LHCN-M2 (cell line): ENCODE results near the gene SNX9. TPM values are rescaled to one million over a fixed set of nuclear protein-coding genes. Genes with fewer than 3 reads are reported as not detected.
"Not testable (repeated sequence)": the region's sequence is repeated elsewhere in the genome, so short reads cannot be mapped to it uniquely, and the experiment has no call there.

Experiments used
- DNase-seq: peaks from one replicate; pipeline ENCODE4 v3.0.0-alpha.2; 2012; ENCODE audit warnings: low read depth
- total RNA-seq: library from RNA; depleted of rRNA; stranded (reverse); fragments of >200 nt; gene quantifications from 2 replicates; pipeline ENCODE4 v1.2.3, GENCODE V29; 2014

Gene SNX9
- total RNA-seq, 1 experiment from 2014 or later: 15.6 TPM

DNA sequence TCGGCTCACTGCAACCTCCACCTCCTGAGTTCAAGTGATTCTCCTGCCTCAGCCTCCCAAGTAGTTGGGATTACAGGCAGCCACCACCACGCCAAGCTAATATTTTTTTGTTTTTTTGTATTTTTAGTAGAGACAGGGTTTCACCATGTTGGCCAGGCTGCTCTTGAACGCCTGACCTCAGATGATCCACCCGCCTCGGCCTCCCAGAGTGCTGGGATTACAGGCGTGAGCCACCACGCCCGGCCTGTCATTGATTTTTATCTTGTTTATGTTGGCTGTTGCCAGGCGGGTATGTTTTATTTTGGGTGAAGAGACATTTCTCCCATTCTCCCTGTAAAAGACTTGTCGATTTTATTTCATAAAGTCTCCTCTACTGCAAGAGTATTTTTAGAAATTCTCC lies 32.8 kb downstream of the SNX9 start:
- DNase-seq: not testable (repeated sequence)

DNA sequence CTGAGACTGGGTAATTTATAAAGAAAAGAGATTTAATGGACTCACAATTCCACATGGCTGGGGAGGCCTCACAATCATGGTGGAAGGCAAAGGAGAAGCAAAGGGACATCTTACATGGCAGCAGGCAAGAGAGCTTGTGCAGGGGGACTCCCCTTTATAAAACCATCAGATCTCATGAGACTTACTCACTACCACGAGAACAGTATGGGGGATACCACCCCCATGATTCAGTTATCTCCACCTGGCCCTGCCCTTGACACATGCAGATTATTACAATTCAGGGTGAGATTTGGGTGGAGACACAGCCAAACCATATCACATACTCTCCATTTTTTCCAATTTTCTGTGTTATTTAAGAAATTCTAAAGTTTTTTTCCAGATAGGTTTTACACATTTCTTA lies 35.6 kb downstream of the SNX9 start:
- DNase-seq: not testable (repeated sequence)

- DNase-seq: no peak
Measured at GRCh38 chr6:157859775-157860504, 36.9 kb downstream of the SNX9 start.

DNA sequence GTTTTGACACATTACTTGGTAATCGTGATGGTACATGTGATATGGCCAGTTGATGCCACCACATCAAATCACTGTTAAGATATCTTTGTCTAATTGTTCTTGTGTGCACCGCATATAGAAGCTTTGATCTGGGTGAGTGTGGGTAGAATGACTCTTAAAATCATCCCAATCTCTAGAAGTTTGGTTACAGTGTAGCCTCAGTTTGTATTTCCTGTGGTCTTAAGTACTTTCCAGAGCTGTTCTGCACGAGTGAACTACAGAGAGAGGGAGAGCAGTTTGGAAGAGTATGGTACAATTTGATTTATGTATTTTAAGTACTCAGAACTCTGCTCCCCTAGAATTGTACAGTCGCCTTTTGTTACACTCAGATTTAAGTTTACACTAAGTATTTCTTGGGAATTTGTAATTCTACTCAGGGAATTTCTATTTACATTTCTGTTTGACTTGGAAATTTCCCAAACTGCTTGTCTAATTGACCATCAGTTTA lies 37.5 kb downstream of the SNX9 start:
- no peak for DNase-seq

DNA sequence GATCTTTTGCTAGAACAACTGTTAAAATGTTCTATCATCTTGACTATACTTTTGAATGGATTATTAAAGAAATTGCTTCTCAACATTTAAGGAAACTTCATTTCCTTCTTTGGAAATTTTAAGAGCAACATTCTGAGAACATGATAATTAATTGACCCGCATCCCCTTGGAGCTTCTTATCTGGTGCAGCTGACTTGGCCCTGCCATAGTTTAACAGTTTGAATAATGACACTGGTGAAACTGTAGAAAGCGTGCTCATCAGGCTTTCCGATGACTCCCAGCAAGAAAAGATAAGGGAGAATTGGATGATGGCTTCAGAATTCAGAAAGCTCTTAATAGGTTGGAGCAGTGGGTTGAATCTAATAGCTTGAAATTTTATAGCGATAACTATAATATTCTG lies 38.1 kb downstream of the SNX9 start:
- DNase-seq: no peak

GRCh38 chr6:157861814-157862213 lies 38.8 kb downstream of the SNX9 start:
- peak; percentile 44 for DNase-seq

DNA sequence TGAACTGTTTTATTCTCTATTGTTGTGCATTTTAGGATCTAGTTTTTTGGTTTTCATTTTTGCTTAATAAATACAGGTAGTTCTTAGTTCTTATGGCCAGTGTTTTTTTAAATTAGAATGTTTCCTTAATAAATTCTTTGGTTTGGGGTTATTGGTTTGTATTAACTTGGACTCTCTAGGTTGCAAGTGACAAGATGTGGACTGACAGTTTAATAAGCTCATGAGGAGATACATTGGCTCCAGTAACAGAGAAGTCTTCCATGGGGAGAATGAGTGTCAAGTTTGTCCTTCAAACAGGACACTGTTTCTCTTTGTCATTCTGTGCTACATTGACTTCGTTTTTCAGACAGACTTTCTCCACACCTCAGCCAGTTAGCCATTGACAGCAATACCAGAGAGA lies 39.7 kb downstream of the SNX9 start:
- DNase-seq: no peak

- no peak for DNase-seq
Measured at GRCh38 chr6:157864185-157864761, 41.2 kb downstream of the SNX9 start.

DNA sequence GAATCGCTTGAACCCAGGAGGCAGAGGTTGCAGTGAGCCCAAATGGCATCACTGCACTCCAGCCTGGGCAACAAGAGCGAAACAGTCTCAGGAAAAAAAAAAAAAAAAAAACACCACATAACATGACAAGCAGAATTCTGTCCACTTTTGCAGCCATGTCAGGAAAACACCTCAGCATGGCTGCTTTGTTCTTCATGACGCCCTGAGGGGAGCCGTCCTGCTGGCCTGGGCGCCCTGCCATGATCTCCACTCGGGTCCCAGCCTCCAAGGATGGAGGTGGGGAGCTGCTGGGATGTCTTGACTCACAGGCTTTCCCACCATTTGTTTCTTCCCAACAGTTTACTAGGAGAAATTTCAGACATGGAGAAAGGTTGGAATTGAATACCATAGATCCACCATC lies 42.2 kb downstream of the SNX9 start:
- DNase-seq: no peak

GRCh38 chr6:157867155-157867559 lies 44.1 kb downstream of the SNX9 start:
- peak; percentile 45 for DNase-seq

- no peak for DNase-seq
Measured at GRCh38 chr6:157867981-157868380, 44.9 kb downstream of the SNX9 start.

- no peak for DNase-seq
Measured at GRCh38 chr6:157868835-157869234, 45.8 kb downstream of the SNX9 start.

DNA sequence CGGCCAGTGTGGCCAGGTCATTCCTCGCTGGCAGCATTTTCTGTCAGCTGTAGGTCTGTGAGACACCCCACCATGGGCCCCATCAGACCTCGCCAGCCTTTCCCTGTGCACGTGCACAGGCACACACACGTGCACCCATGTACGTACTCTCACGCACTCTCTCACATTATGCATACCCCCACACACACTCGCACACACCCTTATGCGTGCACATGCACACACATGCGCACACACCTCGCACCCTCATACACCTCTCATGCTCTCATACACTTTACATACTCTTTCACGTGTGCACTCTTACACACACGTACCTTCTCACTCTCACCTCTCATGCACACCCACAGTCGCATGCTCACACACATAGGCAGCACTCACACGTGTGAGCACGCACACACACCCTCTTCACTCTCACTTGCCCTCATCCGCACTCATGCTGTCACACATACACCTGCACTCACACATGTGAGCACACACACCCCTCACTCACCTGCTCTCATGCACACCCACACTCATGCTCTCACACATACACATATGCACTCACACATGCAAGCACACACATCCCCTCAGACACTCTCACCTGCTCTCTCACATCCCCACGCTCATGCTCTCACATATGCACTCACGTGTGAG lies 46.7 kb downstream of the SNX9 start:
- DNase-seq: no peak

DNA sequence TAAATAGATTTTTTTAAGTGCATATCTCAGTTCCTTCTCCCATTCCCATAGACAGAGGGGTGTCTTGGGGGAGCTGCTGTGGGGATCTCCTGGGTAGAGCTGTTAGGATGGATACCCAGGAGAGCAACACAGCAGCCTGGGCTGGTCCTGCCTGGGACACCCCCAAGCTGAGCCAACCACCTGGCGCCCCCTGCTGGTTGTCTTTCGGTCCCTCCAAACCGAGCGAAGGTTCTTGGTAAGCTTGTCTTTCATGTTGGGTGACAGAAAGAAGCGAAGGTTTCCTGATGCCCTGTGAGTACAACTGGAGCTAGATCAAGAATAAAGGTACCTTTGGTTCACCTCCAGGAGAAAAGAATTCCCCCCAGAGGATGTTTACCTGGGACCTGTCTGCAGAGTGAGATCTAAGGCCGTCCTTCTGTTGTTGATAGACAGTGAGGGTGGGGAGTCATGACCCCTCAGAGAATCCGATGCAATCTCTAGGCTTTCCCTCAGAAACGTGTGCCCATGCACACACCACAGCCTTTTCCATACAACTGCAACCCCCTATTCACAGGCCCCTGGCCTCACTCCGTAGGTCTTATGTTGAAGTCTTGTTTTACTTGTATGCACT lies 50.8 kb downstream of the SNX9 start:
- DNase-seq: peak; percentile 55

GRCh38 chr6:157877149-157877548 lies 54.1 kb downstream of the SNX9 start:
- DNase-seq: no peak

DNA sequence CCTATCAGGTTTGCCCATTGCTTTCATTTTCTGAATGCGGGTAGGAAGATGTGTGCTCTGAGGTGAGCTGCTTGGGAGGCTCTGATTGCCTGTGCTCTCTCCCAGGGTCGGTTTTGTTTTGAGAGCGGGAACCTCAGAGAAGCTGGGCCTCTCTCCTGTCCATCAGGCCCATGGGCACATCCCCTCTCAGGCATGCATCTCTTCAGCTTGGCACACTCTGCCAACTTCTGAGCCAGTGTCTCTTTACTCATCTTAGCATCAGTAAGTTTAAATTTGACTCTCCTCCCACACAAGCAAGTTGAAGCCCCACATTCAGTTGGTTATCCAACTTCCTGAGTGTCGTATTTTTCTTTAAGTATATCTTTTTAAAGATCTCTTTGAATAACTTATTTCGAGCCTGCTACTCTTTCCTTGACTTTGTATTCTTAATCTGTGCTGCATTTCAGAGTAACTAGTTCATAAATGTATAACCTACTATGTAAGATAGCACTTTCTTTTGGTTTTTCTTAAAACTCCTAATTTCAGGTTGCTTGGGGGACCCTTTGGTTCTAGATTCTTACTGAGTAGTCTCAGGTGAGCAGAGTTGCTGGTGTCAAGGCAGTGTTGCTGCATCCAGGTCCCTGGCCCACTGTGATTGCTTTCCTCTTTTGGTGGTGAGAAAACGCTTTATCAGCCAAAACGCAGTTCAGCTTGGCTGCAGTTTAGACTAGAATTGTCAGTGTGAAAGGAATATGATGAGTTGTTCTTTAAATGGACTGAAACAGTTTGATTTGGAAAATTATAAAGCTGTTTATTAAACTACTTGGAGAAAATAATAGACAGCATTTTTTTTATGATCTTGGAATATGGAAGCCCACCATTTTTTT lies 54.8 kb downstream of the SNX9 start:
- no peak for DNase-seq

GRCh38 chr6:157879034-157879872 lies 56.2 kb downstream of the SNX9 start:
- DNase-seq: no peak

GRCh38 chr6:157879873-157880254 lies 56.8 kb downstream of the SNX9 start:
- DNase-seq: no peak

GRCh38 chr6:157880534-157880933 lies 57.5 kb downstream of the SNX9 start:
- no peak for DNase-seq

GRCh38 chr6:157881342-157881741 lies 58.3 kb downstream of the SNX9 start:
- no peak for DNase-seq

DNA sequence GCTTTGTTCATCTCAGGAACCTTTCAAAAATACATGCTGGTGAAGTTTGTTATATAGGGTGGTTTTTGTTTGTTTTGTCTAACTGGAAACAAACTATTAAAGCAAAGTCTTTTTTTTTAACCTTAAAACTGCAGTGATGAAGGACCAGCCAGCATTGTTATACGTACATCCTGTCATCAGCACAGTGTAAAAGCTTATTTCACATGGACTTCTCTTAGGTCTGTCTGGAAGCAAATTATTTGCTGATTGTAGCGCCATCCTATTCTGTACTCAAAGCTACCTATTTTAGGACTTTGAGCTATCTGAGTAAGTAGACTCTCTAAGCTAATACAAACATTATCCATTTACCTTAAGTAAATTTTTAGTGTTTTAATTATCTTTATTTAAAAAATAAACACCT lies 61.7 kb downstream of the SNX9 start:
- no peak for DNase-seq
